ENCODE data around the gene TCF15. TPM values are rescaled to one million over a fixed set of nuclear protein-coding genes. Genes with fewer than 3 reads are reported as not detected.
A peak's percentile ranks its signal among the peaks of the same experiment; 100 is the strongest.

Gene TCF15
- total and polyA plus RNA-seq, 8 donors = 0.25 to 0.43 (median 0.33) TPM; not detected in 5

GRCh38 chr20:556984-557383 lies 53.1 kb downstream of the TCF15 start:
- H3K27me3 ChIP-seq = peaks cover 0 to 76% (median 9%) of the 10 kb centered on the region in 3 donors
- no peak for DNase-seq
- H3K9me3 ChIP-seq = no peaks in the 10 kb centered on the region
- no peaks in the 10 kb centered on the region for H3K36me3 ChIP-seq
- 91 to 100% (median 93%) methylated on average over 2 of the region's 2 CpGs for WGBS, 5 donors
- TF ChIP-seq EP300 (IDR thresholded peaks at IDR 0.05) = no peak
- TF ChIP-seq POLR2A (IDR thresholded peaks at IDR 0.05) = no peak
- no peak for TF ChIP-seq CTCF (IDR thresholded peaks at IDR 0.05)
- no peak for TF ChIP-seq POLR2AphosphoS5 (IDR thresholded peaks at IDR 0.05)
- H3K4me1 ChIP-seq = peaks cover 0 to 7% (median 3%) of the 10 kb centered on the region in 4 donors
- intact Hi-C loops (cut with DNase I; ENCODE audit: low total_unique reads) = no loop called here
- no peak overlapping the region for H3K27ac ChIP-seq
- no peak overlapping the region for H3K4me3 ChIP-seq

- DNase-seq = peak in 1 of 2 donors; percentile 53
- Histone ChIP-seq H3K4me1 (no peaks in the 10 kb centered on the region), H3K36me3 (no peaks in the 10 kb centered on the region), H3K4me3 (no peak overlapping the region), H3K27ac (no peak overlapping the region), H3K9me3 (no peaks in the 10 kb centered on the region), H3K27me3 (peaks cover 0 to 80% (median 6%) of the 10 kb centered on the region in 3 donors)
- intact Hi-C loops (cut with DNase I; ENCODE audit: low total_unique reads) = no loop called here
- WGBS, 5 donors = 18 to 33% (median 21%) methylated on average over 6 of the region's 6 CpGs
- TF ChIP-seq EP300 (IDR thresholded peaks at IDR 0.05) (no peak), POLR2A (IDR thresholded peaks at IDR 0.05) (no peak), CTCF (IDR thresholded peaks at IDR 0.05) (no peak), POLR2AphosphoS5 (IDR thresholded peaks at IDR 0.05) (no peak)
These were observed 54.1 kb downstream of the TCF15 start for GRCh38 chr20:555976-556385.

Other genes starting within 250 kb of the TCF15 start
- gene TRIB3, start 229.5 kb downstream of the TCF15 start, total RNA-seq = 10 to 100 TPM in 2 of 5 donors, 1 to 10 TPM in 3; 1.7 to 17.7 (median 3.6) TPM
- gene TRIB3, start 229.5 kb downstream of the TCF15 start, polyA plus RNA-seq = 10 to 100 TPM in 2 of 3 donors, 1 to 10 TPM in 1; 8.7 to 15.8 (median 12.6) TPM
- 100 to 1,000 TPM in 3 of 5 donors, 10 to 100 TPM in 2; 30.7 to 211 (median 161) TPM for gene RBCK1, start 202.0 kb downstream of the TCF15 start, total RNA-seq
- gene RBCK1, start 202.0 kb downstream of the TCF15 start, polyA plus RNA-seq = 100 to 1,000 TPM in 1 of 3 donors, 10 to 100 TPM in 2; 69.0 to 115 (median 81.1) TPM
- 10 to 100 TPM in 4 of 5 donors, 1 to 10 TPM in 1; 7.5 to 43.3 (median 25.9) TPM for gene TBC1D20, start 147.8 kb downstream of the TCF15 start, total RNA-seq
- gene TBC1D20, start 147.8 kb downstream of the TCF15 start, polyA plus RNA-seq = 10 to 100 TPM; 14.4 to 24.4 (median 18.9) TPM
- 100 to 1,000 TPM in 1 of 5 donors, 10 to 100 TPM in 4; 24.9 to 164 (median 80.5) TPM for gene CSNK2A1, start 66.5 kb downstream of the TCF15 start, total RNA-seq
- gene CSNK2A1, start 66.5 kb downstream of the TCF15 start, polyA plus RNA-seq = 10 to 100 TPM; 22.6 to 33.0 (median 26.7) TPM
- 10 to 100 TPM in 4 of 5 donors, 1 to 10 TPM in 1; 6.4 to 40.1 (median 18.4) TPM for gene SRXN1, start 42.9 kb upstream of the TCF15 start, total RNA-seq
- gene SRXN1, start 42.9 kb upstream of the TCF15 start, polyA plus RNA-seq = 10 to 100 TPM; 17.2 to 35.1 (median 32.1) TPM
- gene SCRT2, start 65.5 kb upstream of the TCF15 start, total RNA-seq = not detected
- gene SCRT2, start 65.5 kb upstream of the TCF15 start, polyA plus RNA-seq = not detected
- 10 to 100 TPM in 2 of 5 donors, 1 to 10 TPM in 1, under 1 TPM in 2; 0.58 to 24.0 (median 1.3) TPM for gene SLC52A3, start 158.2 kb upstream of the TCF15 start, total RNA-seq
- 1 to 10 TPM in 2 of 3 donors, under 1 TPM in 1; 0.46 to 3.5 (median 2.5) TPM for gene SLC52A3, start 158.2 kb upstream of the TCF15 start, polyA plus RNA-seq
- 1 to 10 TPM in 4 of 5 donors, under 1 TPM in 1; 0.58 to 9.8 (median 1.7) TPM for gene FAM110A, start 223.4 kb upstream of the TCF15 start, total RNA-seq
- 10 to 100 TPM in 1 of 3 donors, 1 to 10 TPM in 2; 4.1 to 17.6 (median 7.2) TPM for gene FAM110A, start 223.4 kb upstream of the TCF15 start, polyA plus RNA-seq